Lung (tissue), 12 donors: Measurements from ENCODE around the gene CHSY1. TPM values are rescaled to one million over a fixed set of nuclear protein-coding genes. Genes with fewer than 3 reads are reported as not detected.

ENCODE experiments used
- ATAC-seq: fragments of 200-7000 bp; cut with Tn5 transposase; one replicate; pipeline ENCODE4 v1.9.1; 2020; ENCODE audit warnings: moderate number of reproducible peaks; ENCODE audit not compliant: insufficient read depth, low FRiP score
- DNase-seq, 3 donors: peaks; one replicate each; pipeline ENCODE4 v3.0.0-alpha.2; 2013 to 2017
- H3K27ac ChIP-seq, 2 donors: one replicate each; pipeline ENCODE4 v1.5.1; 2013; ENCODE audit warnings: mild to moderate bottlenecking in 2 of 2, moderate library complexity in 2 of 2, control low read depth in 1 of 2, inconsistent platforms in 1 of 2, low read depth in 1 of 2, low read length in 1 of 2
- H3K27me3 ChIP-seq, 3 donors: one replicate each; pipeline ENCODE4 v1.5.1; 2013; ENCODE audit warnings: low read length in 2 of 3; ENCODE audit not compliant: control insufficient read depth in 3 of 3, insufficient read depth in 3 of 3
- H3K36me3 ChIP-seq, 4 donors: one replicate each; pipeline ENCODE4 v1.5.1; 2013; ENCODE audit warnings: low read length in 4 of 4, mild to moderate bottlenecking in 1 of 4, moderate library complexity in 1 of 4; ENCODE audit not compliant: control insufficient read depth in 4 of 4, insufficient read depth in 4 of 4
- H3K4me1 ChIP-seq, 5 donors: one replicate each; pipeline ENCODE4 v1.5.1; 2013; ENCODE audit warnings: low read length in 5 of 5, mild to moderate bottlenecking in 2 of 5, moderate library complexity in 1 of 5; ENCODE audit not compliant: control insufficient read depth in 5 of 5, insufficient read depth in 5 of 5
- H3K4me3 ChIP-seq: one replicate; pipeline ENCODE4 v1.5.1; 2013; ENCODE audit warnings: mild to moderate bottlenecking, control low read depth, moderate library complexity
- H3K9ac ChIP-seq, 2 donors: one replicate each; pipeline ENCODE4 v1.5.1; 2013; ENCODE audit warnings: low read length in 2 of 2, control low read depth in 1 of 2; ENCODE audit not compliant: insufficient read depth in 1 of 2
- H3K9me3 ChIP-seq, 4 donors: one replicate each; pipeline ENCODE4 v1.5.1; 2013; ENCODE audit warnings: low read length in 3 of 4, mild to moderate bottlenecking in 1 of 4, moderate library complexity in 1 of 4; ENCODE audit not compliant: control insufficient read depth in 4 of 4, insufficient read depth in 3 of 4
- WGBS, 2 donors: extraction: QIAGEN DNeasy Blood & Tissue Kit; methylation state at CpG; one replicate each; pipeline ENCODE4 v1.1.7; 2013; 5-methylcytosine and 5-hydroxymethylcytosine counted together
- polyA plus RNA-seq, 2 donors: library from polyadenylated mRNA; stranded (reverse); fragments of 200-250 nt; gene quantifications; one replicate each; pipeline ENCODE4 v1.2.1, GENCODE V29; 2013
- total RNA-seq, 2 donors: library from RNA; depleted of rRNA in 1 of 2; stranded (reverse); fragments of >200 nt in 1 of 2; gene quantifications; one replicate each; pipeline ENCODE4 v1.2.1, GENCODE V29; 2014 to 2021
- TF ChIP-seq, protein P1 (sequence below): IDR thresholded peaks from 2 replicates; pipeline ENCODE4 v1.5.1; 2012; ENCODE audit warnings: mild to moderate bottlenecking; ENCODE audit errors: control extremely low read depth, extremely low read depth
- donor health status: control.
- donor health status: control.
- donor health status: Bipolar disorder and iron deficiency.
- donor health status: healthy.
- donor health status: DM: yes; HTN: yes; CAD: no.

The CHSY1 gene
- total and polyA plus RNA-seq, 4 donors = 11.8 to 52.2 (median 30.4) TPM

GRCh38 chr15:101269479-101270223 is 17.8 kb upstream of the CHSY1 start:
- H3K4me1 ChIP-seq = peaks cover 0 to 8% (median 6%) of the 10 kb centered on the region in 5 donors
- WGBS, 2 donors = 90 to 92% methylated on average over 16 of the region's 16 CpGs

DNA sequence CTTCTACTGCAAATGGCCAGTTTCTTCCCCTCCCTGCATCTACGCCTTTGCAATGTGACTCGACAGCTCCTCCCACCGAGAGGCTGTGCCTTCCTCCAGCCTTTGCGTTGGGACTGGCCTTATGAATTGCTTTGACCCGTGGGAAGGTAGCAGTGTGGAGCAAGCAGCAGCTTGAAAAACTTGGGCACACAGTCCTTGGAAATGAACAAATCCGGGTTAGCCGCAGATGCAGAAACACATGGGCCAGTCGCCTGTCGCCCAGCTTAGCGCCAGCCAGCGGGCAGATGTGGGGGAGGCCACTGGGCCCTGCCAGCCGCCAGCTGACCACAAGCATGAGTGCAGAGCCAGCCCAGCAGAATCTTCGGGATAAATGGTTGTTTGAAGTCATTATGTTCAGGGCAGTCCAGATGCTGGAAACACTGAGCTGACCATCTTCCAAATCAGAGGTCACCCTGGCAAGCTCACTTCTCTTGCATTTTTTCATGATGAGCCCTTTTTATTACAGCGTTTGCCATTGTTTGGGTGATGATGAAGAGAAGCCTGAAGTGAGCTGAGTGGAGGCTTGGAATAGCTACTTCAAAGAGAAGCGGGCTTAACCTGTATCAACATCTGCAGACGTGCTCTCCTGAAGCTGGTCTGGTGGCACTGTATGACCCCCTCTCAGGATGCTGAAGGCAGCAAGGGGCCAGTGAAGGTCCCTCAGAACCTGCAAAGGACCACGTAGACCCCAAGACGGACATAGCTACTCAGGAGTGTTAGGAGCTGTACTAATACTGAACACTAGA is 15.7 kb upstream of the CHSY1 start:
- 67 to 73% methylated on average over 18 of the region's 18 CpGs for WGBS, 2 donors
- ATAC-seq = no peak
- TF ChIP-seq, protein P1, sequence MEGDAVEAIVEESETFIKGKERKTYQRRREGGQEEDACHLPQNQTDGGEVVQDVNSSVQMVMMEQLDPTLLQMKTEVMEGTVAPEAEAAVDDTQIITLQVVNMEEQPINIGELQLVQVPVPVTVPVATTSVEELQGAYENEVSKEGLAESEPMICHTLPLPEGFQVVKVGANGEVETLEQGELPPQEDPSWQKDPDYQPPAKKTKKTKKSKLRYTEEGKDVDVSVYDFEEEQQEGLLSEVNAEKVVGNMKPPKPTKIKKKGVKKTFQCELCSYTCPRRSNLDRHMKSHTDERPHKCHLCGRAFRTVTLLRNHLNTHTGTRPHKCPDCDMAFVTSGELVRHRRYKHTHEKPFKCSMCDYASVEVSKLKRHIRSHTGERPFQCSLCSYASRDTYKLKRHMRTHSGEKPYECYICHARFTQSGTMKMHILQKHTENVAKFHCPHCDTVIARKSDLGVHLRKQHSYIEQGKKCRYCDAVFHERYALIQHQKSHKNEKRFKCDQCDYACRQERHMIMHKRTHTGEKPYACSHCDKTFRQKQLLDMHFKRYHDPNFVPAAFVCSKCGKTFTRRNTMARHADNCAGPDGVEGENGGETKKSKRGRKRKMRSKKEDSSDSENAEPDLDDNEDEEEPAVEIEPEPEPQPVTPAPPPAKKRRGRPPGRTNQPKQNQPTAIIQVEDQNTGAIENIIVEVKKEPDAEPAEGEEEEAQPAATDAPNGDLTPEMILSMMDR = no peak
- no peaks in the 10 kb centered on the region for H3K27me3 ChIP-seq
- H3K4me1 ChIP-seq = peaks cover 0 to 8% (median 6%) of the 10 kb centered on the region in 5 donors
- no peak for DNase-seq
- no peak overlapping the region for H3K4me3 ChIP-seq
- H3K9ac ChIP-seq = peak overlapping the region in 1 of 2 donors; percentile 23
- H3K27ac ChIP-seq = peak overlapping the region in 1 of 2 donors; percentile 65
- H3K9me3 ChIP-seq = no peaks in the 10 kb centered on the region
- H3K36me3 ChIP-seq = peaks cover 19 to 25% (median 20%) of the 10 kb centered on the region in 4 donors

More at GRCh38 chr15:101269479-101270223, 17.8 kb upstream of the CHSY1 start:
- no peaks in the 10 kb centered on the region for H3K9me3 ChIP-seq
- H3K4me3 ChIP-seq = no peak overlapping the region
- H3K9ac ChIP-seq = no peak overlapping the region
- ATAC-seq (no peak), DNase-seq (no peak)
- no peaks in the 10 kb centered on the region for H3K27me3 ChIP-seq
- H3K36me3 ChIP-seq = peaks cover 35 to 44% (median 38%) of the 10 kb centered on the region in 4 donors
- TF ChIP-seq, protein P1 = no peak
- no peak overlapping the region for H3K27ac ChIP-seq

- ATAC-seq (no peak), DNase-seq (no peak)
- Histone ChIP-seq H3K4me1 (peaks cover 0 to 8% (median 6%) of the 10 kb centered on the region in 5 donors), H3K27me3 (no peaks in the 10 kb centered on the region), H3K9ac (no peak overlapping the region), H3K36me3 (peaks cover 12 to 21% (median 15%) of the 10 kb centered on the region in 4 donors), H3K4me3 (no peak overlapping the region), H3K27ac (peak overlapping the region in 1 of 2 donors; percentile 33), H3K9me3 (no peaks in the 10 kb centered on the region)
- 73 to 82% methylated on average over 9 of the region's 9 CpGs for WGBS, 2 donors
- TF ChIP-seq, protein P1 = no peak
These were observed 14.9 kb upstream of the CHSY1 start for GRCh38 chr15:101266787-101267186.
